Fibroblast of gingiva (primary cell): ENCODE data around the gene GNG8.

Source experiments
- DNase-seq: peaks from one replicate; pipeline ENCODE4 v3.0.0-alpha.2; 2011; ENCODE audit warnings: low read depth

The GNG8 gene

DNA sequence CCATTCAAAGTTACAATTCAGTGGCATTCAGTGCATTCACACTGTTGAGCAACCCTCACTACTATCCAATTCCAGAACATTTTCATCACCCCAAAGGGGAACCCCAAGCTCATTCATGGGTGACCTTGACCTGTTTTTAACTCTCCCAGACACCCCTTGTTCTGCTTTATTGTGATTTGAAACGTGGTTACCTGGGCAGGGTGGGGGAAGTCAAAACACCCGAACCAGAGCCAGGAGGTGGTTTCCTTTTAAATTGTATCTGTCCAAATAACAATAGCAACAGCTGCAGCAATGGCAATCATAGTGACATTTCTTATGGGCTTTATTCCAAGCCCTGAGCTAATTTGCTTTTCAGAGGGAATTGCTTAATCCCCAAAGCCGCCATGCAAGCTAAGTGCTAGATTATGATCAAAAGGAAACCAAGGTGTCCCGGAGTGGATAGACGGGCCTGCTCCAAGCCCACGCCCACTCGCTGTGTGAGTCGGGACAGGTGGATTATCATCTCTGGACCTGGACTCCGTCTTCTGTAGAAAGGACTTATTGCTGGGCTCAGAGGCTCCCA lies 17.3 kb downstream of the GNG8 start:
- DNase-seq: peak; percentile 72

GRCh38 chr19:46617601-46618000 lies 18.4 kb downstream of the GNG8 start:
- no peak for DNase-seq

- peak; percentile 41 for DNase-seq
These were observed 19.2 kb downstream of the GNG8 start for GRCh38 chr19:46616631-46617322.

DNA sequence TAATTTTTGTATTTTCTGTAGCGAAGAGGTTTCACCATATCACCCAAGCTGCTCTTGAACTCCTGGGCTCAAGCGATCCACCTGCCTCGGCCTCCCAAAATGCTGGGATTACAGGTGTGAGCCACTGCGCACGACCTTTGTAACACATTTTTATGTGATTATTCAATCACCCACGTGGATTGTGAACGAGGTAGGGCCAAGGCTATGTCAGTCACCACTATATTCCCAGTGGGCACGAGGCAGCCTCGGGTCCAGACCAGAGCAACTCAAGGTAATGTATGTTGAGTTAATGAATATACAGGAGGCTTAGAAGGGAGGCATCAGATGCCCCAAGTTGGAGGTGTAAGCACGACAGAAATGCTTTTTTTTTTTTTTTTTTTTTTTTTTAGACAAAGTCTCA lies 20.0 kb downstream of the GNG8 start:
- DNase-seq: no peak

GRCh38 chr19:46614114-46614722 lies 21.8 kb downstream of the GNG8 start:
- peak; percentile 68 for DNase-seq

GRCh38 chr19:46613525-46613924 lies 22.5 kb downstream of the GNG8 start:
- no peak for DNase-seq

DNA sequence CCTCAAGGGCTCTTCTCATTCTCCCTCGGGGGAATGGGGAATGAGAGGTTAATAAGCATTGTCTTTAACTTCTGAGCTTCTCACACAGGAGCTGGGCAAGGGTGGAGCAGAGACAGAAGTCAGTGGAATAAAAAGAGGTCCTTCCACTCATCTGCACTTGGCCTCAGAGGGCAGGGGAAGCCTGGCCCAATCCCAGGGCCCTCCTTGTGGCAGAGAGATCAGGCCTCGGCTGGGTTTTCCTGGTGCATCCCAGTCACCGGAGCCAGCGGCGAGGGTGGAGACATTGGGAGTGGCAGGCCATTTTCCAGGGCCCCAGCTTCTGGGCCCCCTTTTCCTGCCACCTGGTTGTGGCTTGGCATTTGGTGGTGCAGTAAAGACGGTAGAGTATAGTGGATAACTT lies 24.2 kb downstream of the GNG8 start:
- no peak for DNase-seq

DNA sequence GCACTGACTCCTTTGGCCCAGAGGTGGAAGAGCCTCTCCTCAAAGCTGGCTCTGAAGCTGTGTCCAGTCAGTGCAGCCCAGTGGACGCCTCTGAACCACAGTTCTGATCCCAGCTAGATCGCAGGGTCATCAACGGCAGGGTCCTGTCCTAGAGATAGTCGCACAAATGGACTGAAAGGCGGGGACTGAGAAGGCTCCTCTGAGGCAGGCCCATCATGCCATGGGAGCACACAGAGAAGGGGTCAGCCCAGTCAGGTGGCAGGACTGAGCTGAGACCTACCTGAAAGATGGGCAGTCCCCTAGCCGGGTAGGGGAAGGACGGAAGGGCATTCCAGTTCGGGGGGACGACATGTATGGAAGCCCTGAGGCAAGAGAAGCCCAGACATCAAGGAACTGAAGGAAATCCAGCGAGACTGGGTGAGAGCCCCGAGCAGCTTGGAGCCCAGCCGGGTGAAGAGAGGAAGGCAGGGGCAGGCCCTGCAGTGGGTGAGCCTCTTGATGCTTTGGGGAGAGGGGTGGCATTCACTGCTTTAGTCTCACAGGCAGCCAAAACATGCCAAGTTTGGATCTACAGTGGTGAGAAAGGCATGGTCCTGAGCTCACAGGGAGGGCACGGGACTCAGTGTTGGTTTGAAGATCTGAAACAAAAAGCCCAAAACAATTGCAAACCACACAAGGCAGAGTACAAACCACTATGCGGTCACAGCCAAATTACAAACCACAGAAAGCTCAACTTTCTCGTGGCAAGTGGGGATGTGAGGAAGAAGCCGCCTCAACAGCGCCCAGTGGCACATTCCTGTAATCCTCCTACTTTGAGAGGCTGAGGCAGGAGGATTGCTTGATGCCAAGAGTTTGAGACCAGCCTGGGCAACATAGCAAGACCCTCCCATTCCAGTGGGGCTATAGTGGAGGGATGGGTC lies 24.9 kb downstream of the GNG8 start:
- peak; percentile 77 for DNase-seq

- no peak for DNase-seq
These were observed 25.6 kb downstream of the GNG8 start for GRCh38 chr19:46610413-46610775.

DNA sequence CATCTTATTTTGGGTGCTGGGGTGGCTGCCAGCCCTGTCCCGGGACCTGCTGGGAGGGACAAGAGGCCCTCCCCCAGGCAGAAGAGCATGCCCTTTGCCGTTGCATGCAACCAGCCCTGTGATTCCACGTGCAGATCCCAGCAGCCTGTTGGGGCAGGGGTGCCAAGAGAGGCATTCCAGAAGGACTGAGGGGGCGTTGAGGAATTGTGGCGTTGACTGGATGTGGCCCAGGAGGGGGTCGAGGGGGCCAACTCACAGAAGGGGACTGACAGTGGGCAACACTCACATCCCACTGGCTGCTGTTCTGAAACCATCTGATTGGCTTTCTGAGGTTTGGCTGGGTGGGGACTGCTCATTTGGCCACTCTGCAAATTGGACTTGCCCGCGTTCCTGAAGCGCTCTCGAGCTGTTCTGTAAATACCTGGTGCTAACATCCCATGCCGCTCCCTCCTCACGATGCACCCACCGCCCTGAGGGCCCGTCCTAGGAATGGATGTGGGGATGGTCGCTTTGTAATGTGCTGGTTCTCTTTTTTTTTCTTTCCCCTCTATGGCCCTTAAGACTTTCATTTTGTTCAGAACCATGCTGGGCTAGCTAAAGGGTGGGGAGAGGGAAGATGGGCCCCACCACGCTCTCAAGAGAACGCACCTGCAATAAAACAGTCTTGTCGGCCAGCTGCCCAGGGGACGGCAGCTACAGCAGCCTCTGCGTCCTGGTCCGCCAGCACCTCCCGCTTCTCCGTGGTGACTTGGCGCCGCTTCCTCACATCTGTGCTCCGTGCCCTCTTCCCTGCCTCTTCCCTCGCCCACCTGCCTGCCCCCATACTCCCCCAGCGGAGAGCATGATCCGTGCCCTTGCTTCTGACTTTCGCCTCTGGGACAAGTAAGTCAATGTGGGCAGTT lies 26.2 kb downstream of the GNG8 start:
- no peak for DNase-seq

GRCh38 chr19:46608581-46609345 lies 27.2 kb downstream of the GNG8 start:
- DNase-seq: no peak

DNA sequence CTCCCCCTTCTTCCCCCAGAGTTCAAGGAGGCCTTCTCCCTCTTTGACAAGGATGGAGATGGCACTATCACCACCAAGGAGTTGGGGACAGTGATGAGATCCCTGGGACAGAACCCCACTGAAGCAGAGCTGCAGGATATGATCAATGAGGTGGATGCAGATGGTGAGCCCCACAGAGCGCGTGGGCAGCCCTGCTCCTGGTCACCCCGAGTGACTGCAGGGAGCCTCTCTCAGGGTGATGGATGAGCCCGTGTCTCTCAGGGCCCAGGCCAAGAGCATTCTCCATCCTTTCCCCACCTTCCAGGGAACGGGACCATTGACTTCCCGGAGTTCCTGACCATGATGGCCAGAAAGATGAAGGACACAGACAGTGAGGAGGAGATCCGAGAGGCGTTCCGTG lies 27.8 kb downstream of the GNG8 start:
- DNase-seq: no peak

DNA sequence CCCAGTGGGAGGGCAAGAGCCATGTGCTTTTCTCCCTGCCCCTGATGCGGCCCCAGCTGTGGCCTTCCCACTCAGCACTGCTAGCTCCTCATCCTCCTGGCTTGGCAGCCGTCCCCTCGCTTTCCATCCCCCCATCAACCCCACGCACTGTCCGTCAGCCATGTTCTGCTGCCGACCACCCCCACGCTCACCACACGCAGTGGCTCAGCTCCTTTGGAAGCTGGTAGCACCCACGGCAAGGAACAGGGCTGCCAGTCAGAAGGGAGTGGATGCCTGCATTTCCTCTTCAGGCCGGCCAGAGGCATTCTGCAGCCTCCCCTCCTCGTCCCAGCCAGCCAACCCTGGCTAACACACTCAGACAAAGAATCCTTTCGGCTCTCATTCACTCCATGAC lies 28.6 kb downstream of the GNG8 start:
- DNase-seq: no peak

GRCh38 chr19:46606681-46607447 lies 29.1 kb downstream of the GNG8 start:
- no peak for DNase-seq

GRCh38 chr19:46606019-46606418 lies 30.0 kb downstream of the GNG8 start:
- no peak for DNase-seq

DNA sequence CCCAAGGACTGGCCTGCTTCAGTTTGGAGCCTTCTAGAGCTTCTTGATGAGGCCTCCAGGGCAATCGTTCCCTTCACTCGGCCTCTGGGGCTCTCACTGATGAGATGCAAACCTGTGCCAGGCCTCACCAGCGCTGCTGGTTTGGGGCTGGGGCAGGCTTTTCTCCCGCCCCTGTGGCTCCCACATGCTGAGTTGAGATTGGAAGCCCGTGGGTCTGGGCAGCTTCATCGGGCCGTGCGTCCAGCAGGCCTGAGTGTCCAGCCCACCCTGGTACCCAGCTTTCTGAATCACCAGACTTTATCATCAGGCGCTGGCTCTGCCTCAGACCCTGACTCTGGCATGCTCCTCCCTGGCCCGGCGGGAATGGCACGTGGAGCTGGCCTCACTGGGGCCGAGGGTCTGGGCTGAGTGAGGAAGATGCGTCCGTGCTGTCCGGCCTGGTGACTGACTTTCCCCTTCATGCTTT lies 30.6 kb downstream of the GNG8 start:
- DNase-seq: no peak

GRCh38 chr19:46604781-46605355 lies 31.1 kb downstream of the GNG8 start:
- DNase-seq: no peak

GRCh38 chr19:46603752-46604231 lies 32.2 kb downstream of the GNG8 start:
- DNase-seq: no peak

GRCh38 chr19:46603195-46603637 lies 32.8 kb downstream of the GNG8 start:
- no peak for DNase-seq
